Left lobe of liver (tissue), 2 donors: Measurements from ENCODE around the gene FNTB. TPM values are rescaled to one million over a fixed set of nuclear protein-coding genes. Genes with fewer than 3 reads are reported as not detected.
A peak's percentile ranks its signal among the peaks of the same experiment; 100 is the strongest.

ENCODE experiments used
- ATAC-seq: fragments of 200-7000 bp; cut with Tn5 transposase; one replicate; pipeline ENCODE4 v1.9.1; 2020; ENCODE audit warnings: mild to moderate bottlenecking, moderate library complexity
- DNase-seq: peaks from one replicate; pipeline ENCODE4 v3.0.0-alpha.2; 2020; ENCODE audit warnings: low spot score
- total RNA-seq: library from RNA; stranded (reverse); gene quantifications from one replicate; pipeline ENCODE4 v1.2.1, GENCODE V29; 2021
- donor health status: DM: no; HTN: no; CAD: no; lungs with moderate emphysema.
- donor health status: DM: no; HTN: yes; CAD: no.

Gene FNTB, protein sequence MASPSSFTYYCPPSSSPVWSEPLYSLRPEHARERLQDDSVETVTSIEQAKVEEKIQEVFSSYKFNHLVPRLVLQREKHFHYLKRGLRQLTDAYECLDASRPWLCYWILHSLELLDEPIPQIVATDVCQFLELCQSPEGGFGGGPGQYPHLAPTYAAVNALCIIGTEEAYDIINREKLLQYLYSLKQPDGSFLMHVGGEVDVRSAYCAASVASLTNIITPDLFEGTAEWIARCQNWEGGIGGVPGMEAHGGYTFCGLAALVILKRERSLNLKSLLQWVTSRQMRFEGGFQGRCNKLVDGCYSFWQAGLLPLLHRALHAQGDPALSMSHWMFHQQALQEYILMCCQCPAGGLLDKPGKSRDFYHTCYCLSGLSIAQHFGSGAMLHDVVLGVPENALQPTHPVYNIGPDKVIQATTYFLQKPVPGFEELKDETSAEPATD
- total RNA-seq: 9.9 TPM

DNA sequence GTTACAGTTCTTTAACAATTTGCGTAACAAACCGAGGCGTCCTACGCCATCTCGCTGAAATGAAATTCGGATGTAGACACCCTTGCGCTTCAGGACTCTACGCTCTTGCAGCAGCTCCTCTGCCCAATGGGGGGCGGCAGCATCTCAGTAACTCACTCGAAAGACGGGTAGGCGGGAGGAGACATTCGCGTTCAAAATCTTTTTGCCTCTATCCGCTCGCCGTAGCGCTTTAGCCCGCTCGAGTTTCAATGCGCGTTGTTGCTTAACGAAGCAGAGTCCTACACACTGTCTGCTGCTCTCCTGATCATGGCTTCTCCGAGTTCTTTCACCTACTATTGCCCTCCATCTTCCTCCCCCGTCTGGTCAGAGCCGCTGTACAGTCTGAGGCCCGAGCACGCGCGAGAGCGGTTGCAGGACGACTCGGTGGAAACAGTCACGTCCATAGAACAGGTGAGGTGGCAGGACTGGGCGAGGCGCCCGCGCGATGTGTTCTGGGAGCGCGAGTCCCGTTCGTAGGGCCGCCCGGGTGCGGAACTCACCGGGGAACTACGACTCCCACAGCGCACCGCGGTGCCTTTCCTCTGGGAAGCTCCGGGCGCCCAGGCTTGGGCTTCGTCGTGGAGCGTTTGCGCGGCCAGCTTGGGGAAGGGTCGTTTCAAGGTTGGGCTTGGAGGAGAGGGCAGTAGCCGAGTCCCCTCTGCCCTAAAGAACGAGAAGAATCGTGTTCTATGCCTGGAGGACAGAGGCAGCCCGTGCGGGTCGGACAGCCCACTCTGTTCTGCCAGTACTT is at the start of gene FNTB:
Gene FNTB, plus strand, starts transcription at position 248 of the 790 bp plus-strand sequence. Its CDS starts 59 bp downstream, at position 307.
- ATAC-seq: peak; percentile 95
- peak; percentile 98 for DNase-seq

DNA sequence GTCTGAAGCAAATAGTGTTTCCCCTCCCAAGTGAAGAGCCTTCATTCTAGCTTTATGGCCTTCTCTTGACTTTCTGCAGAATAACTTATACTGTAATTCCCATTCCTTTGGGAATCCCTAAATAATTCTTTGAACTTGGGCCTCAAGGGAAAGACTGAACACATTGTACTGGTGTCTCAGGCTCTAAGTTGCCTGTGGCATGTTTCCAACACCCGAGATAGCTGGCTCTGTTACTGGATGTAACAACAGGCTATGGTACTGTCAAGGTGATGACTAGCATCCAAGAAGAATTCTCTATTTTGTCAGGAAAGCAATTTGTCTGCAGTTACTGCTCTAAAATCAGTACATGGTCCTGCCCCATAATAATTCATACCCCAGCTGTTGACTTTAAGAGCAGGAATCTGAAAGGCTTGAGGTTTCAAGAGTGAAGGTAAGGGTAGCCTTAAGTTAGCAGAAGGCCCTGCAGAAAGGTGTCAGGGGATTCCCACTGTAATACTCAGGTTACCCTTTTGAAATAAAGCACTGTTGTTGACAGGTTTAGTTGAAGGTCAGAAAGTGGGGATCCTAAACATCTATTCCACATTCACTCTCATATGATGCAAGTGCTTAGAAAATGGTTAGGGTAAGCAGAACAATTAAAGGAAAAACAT is 49.4 kb upstream of the FNTB start:
- ATAC-seq (no peak), DNase-seq (no peak)

DNA sequence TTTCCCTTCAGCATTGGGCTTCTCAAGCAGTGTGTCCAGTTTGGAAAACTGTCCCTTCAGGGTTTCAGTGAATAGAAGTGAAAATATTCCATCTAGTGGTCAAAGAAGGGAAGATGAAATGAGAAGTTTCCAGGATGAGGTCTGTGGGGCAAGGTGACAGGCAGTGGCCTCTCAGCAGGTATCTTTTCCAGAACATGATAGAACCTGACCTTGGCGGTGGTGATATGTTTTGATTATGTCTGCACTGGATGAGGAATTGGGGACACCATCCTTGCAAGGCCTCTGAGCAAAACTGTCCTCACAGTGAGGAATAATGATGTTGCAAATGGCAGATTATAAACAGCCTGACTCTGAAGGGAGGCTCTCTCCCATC is 48.9 kb upstream of the FNTB start:
- ATAC-seq: peak; percentile 50
- no peak for DNase-seq

DNA sequence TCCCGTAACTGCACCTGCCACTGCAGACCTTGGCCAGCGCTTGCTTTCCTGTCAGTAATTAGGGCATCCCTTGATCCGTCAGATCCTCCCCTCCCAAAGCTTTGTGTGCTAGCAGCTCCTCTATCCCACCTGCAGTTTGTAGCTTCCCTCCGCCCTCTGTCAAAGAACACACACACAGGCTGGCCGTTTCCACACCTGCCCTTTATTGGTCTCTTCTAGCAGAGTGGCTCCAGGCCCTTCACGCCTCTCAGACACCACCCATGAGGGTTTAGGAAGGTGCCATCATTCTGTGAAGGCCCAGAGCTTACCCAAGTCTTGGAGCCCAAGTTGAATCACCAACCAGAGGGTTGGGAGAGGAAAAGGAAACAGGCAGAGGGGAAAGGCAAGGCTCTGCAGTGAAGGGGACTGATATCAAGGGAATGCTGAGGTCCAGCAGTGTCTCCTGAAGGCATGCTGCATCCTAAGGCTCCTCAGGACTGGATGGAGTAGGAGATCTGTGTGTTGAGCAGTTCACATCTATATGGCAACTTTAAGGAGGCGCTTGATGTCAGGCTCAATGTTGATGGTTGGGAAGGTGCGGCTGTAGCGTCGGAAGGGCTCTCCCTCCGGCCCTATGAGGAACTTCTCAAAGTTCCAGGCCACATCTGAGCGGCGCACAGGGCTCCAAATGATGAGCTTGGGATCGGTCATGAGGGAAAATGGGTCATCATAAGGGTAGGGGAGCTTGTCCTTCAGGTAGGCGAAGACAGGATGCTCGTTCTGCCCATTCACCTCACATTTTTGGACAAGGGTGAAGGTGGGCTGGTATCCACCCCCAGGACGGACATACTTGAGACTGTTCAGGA is 47.5 kb upstream of the FNTB start:
- ATAC-seq (no peak), DNase-seq (no peak)

DNA sequence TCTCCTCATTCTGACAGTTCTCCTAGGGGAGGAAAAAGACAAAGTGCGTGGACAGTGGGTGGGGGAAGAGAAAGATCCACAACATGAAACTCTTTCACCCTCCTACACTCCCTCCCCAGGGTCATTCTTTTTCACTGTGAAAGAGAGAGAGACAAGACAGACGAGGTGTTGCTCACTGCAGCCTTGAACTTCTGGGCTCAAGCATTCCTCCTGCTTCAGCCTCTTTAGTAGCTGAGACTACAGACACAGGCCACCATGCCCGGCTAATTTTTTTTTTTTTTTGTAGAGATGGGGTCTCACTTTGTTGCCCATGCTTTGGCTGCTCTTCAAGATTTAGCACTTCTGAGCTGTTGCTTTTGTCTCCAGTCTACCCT is 46.9 kb upstream of the FNTB start:
- DNase-seq: no peak
- ATAC-seq: no peak

DNA sequence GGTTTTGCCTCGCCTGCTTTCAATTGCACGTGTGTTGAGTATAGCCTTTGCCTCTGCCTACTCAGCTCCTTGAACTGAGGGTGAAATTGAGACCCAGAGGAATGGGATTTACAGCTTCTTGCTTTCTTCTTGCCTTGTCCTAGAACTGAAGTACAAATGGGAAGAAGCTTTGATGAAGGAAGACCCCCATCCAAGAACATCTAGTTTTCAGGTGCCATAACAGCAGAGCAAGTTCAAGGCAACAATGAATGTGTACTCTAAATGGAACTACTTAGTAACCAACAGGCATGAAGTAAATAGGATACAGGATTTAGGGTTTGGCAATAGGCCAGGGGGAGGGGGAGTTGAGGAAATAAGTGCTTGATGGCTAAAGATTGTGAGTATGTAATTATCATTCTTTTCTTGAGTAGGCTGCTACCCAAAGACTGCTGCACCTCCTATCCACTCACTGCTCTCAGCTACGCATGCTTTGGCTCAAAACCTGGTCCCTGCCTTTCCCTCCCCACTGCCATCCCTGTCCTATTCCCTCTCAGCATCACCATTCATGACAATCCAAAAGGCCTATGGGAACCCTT is 46.3 kb upstream of the FNTB start:
- no peak for ATAC-seq
- DNase-seq: peak; percentile 29

DNA sequence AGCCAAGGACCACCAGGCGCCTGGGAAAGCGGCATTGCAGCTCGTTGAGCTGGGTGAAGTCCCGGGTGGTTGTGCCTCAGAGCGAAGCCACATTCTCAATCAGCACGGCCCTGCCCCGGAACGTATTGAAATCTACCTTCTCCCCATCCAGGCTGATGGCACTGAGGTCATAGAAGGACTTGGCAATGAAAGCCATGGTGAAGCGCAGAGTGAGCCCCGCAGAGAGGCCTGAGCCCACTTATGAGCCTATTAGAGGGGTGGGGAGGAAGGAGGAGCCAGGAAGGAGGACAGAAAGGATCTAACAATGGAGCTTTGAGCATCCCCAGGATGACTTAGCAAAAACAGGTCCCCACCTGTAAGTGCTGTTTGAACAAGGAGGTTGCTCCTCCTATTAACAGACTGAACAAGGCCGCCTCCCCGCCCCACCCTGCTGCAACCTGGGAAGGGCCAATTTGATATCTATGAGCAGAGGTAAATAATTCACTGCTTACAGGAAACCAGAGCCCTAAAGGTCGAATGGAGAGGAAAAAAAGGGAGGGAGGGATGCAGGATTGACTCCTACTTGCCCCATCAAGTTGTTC is 44.1 kb upstream of the FNTB start, which contains the start of gene GPX2:
Gene GPX2, minus strand, starts transcription at position 215 of the 581 bp plus-strand sequence. Its CDS starts 19 bp downstream, at position 196.
- peak; percentile 78 for ATAC-seq
- peak; percentile 90 for DNase-seq

DNA sequence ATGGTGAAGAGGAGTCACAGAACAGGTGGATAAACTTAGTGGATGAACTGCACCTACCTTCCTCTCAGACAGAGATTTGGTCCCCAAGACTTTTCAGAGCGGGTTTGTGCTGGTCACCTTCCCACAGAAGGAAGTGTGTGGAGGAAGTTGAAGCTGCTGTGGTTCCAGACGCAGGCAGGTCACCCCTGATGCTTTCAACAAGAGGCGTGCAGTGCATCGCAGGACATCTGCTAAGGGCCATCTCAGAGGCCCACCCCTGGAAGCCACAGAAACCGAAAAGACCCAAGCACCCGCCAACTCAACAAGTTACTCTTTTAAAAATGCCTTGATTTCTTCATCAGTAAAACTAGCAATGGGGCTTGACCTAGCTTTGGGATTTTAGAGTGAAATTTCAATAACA is 43.1 kb upstream of the FNTB start:
- ATAC-seq: no peak
- DNase-seq: peak; percentile 43

DNA sequence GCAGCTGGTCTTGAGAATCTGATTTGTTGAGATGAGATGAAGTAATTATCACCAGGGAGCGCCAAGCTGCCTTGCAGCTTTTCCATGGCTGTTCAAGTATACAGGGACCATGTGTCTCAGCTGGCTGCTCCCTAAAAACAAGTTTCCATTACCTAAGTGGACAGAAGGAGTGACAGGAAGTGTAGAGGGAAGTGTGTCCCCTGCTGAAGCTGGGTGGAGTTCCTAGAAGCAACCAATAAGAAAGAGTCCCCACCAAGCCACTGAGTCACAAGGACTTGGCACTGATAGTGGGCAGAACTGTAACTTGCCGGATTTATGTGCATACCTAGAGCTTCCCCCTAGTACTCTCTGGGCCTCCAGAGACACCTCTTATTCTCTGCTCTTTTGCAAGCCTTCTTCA is 42.7 kb upstream of the FNTB start:
- DNase-seq: peak; percentile 16
- no peak for ATAC-seq

DNA sequence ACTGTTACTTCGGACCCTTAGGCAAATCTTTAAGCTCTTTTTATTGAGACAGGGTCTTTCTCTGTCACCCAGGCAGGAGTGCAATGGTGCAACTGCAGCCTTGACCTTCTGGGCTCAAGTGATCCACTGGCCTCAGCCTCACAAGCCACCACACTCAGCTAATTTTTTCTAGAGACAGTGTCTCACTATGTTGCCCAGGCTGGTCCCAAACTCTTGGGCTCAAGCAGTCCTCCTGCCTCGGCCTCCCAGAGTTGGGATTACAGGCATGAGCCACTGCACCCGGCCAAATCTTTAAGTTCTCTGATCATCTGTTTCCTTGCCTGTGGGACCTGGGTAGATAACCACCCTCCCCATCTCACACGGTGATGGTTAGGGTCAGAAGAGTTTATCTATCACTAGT is 41.8 kb upstream of the FNTB start:
- ATAC-seq: no peak
- DNase-seq: peak; percentile 35

DNA sequence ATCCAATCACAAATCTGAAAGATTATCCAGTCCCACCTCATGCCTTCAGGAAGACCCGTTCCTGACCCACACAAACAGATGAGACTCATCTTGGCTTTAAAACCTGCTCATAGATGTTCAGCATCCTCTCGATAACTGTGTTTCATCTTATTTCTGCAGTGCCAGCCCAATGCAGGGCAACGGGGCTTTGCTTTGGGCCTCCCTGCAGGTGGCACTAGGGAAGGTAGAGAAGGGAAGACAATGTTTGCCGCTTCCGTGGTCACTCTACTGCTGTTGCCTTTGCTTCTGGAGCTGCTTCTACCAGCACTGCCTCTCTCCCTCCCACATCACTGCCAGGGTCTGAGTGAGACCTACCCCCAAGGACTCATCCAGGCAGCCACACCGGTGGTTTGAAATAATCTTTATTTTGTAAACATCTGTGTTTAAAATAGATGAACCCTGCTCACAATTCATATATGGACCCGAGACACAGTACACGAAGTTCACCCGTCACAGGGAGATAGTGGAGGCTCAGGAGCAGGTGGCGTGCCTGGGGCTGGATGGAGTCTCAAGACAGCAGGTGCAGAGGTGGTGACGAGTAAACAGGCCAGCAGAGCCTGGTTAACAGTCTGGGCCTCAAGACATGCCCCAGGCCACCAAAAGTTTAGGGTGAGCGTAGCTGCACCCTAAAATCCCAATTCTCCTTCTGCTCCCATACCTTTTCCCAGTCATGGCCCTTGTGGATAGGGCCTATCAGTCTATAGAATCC is 41.1 kb upstream of the FNTB start:
- ATAC-seq (no peak), DNase-seq (peak; percentile 29)

DNA sequence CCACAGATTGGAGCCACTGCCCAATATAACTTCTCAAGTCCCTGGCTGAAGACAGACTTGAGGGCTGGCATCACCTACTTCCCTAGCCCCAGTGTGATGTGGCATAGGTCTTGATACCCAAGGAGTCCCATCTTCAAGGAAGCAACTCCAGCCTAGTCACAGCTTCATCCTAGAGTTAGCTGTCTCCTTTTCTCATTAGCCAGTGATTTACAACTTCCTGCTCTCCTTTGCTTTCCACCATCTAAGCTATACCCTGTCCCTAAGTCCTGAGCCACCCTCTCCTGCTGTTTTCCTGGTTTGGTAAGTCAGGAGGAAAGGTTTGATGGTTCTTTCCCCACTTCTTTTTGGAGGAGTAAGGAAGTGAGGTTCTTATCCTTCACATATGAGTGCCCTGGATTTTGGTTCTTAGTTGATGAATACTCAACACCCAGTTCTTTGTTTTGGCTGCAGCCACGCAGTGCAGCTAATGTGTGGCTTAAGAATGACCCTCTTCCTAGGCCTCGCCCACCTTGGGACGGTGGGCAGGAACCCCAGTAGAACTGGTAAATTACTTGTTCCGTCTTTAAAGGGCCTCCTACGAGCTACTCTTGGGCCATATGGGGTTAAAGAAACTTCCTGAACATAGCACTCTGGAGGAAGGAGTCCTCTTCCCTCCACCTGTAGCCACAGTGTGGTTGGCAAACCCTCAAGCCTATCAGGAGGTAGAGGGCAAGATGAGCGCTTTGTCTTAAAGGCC is 40.2 kb upstream of the FNTB start:
- ATAC-seq: no peak
- DNase-seq: peak; percentile 19

DNA sequence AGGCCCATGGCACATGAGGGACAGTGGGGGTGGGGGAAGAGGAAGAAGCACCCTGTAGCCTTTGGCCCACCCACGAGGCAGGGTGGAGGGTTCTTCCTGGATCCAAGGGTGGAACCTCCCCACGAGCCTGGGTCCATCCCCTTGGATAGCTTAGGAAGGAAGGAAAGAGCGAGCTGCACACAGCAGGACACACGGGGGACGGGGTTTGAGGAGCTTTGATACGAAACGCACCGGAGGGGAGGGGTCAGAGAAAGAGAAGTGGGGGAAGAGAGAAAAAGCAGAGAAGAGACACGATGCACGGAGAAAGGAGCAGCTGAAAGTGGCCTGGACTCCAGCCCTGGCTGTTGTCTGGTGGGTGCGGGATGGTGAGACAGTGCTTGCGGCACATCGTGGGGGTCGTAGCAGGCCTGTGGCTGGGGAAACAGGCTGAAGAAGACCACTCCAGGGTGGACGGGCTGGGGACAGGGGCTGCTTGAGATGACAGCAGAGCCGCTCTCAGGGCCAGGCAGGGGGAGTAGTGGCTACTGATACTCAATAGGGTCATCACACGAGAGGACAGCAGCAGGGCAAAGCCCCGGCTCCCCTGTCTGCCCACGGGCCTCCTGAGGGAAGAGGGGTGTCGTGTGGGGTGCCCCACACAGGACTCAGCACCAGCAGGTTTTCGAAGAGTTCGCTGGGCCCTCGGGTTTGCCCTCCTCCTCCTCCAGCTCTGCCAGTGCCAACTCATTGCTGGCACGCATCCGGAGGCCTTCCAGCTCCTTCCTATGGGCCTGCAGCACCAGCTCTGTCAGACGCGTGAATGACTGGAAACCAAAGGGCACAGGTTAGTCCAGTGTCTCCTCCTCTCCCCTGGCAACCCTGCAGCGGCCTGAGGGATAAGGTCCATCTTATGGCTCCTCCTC is 38.7 kb upstream of the FNTB start:
- ATAC-seq: peak; percentile 92
- peak; percentile 97 for DNase-seq

DNA sequence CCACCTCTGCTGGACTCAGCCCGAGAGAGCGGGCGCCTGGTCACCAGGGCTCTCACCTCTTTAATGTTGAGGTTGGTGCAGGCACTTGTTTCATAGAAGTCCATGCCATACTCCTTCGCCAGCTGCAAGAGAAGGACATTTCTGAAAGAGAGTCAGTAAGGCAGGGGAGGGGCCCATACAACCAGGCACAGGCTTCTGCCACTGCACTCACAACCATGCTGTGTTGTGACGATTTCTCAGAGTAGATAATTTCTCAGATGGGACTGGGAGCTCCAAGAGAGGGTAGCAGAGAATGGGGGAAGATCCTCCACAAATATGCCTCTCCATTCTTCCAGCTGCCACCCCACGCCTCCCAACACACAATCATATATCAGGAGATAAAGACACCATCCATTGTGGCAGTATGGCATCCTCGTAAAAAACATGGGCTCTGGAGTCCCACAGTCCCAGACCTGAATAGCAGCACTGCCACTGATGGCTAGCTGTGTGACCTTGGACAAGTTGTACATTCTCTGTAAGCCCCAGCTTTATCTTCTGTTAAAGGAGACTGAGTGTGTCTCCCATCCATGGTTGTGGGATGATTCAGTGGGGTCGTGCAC is 38.0 kb upstream of the FNTB start:
- DNase-seq: no peak
- ATAC-seq: no peak

DNA sequence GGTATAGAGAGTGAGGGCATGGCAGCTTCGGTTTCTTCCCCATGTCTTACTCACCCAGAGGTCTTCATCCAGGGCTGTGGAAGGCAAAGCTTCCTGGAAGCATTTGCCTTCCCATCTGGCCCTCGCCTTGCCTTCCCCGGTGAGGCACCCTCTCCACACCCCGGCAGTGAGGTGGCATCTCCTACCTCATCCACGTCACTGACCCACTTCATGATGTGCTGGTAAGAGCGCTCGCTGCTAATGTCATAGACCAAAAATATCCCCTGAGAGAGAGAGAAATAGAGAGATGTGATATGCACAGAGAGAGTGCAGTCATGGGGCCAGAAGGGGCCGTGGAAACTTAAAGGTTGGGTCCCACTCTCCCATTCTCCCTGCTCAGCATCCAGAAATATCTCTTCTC is 35.8 kb upstream of the FNTB start:
- DNase-seq: no peak
- ATAC-seq: no peak

DNA sequence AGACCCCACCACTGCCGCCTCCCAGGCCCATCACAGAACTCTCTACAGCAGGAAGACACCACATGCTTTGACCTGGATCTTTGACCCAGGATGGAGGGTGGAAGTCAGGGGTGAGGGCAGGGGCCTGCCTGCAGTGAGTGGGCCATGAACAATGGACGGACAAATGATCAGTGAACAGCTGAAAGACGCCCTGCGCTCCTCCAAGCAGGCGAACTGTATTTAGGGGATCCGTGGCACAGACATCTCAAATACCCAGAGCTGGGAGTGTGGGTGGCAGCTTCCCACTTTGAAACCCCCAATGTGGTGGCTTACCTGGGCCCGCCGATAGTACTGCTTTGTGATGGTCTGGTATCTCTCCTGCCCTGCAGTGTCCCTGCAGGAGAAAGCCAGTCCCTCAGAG is 35.4 kb upstream of the FNTB start:
- DNase-seq (no peak), ATAC-seq (no peak)

DNA sequence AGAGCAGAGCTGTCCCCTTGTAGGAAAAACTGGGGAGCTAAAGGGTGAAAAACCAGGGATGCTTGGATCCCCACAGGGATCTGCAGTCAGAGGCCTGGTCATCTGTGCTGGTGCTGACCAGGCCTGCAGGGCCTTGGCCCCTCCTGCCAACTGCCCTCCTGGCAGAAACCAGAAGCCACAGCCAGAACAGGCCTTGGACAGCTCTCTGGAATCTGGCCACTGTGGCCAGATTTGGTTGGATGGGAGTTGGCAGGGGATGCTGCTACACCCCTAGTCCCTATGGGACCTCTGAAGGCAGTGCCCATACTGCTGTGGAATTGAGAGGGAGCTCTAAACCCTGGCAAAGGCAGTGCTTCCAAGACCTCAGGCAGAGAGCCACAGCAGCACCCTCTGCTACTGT is 35.0 kb upstream of the FNTB start:
- ATAC-seq: peak; percentile 14
- no peak for DNase-seq
